WTC11 (cell line): ENCODE results near the gene KEAP1. TPM values are rescaled to one million over a fixed set of nuclear protein-coding genes. Genes with fewer than 3 reads are reported as not detected.

ENCODE experiments used
- ATAC-seq: fragments of 200-7000 bp; cut with Tn5 transposase; 2 replicates; pipeline ENCODE4 v1.10.0; 2021; ENCODE audit warnings: mild to moderate bottlenecking, moderate library complexity
- CTCF ChIA-PET: fragments of 300-600 bp; sonication (Branson Sonifier 250); formaldehyde crosslinking; loops from one replicate; lab custom pipeline; 2021; ENCODE audit warnings: antibody characterized with exemption; lab: Charles Lee
- POLR2A ChIA-PET: fragments of 350-600 bp; sonication (Branson Sonifier 250); formaldehyde crosslinking; loops from one replicate; lab custom pipeline; 2021; ENCODE audit warnings: antibody characterized with exemption; lab: Charles Lee
- DNase-seq: peaks from one replicate; pipeline ENCODE4 v3.0.0; 2021; ENCODE audit warnings: low spot score
- H3K27ac Mint-ChIP-seq: 2 replicates; pipeline ENCODE4 v1.8.0; 2021; ENCODE audit warnings: mixed read lengths
- H3K27me3 Mint-ChIP-seq: 2 replicates; pipeline ENCODE4 v1.8.0; 2021; ENCODE audit warnings: low read depth, mild to moderate bottlenecking, moderate library complexity, mixed read lengths
- H3K36me3 Mint-ChIP-seq: 2 replicates; pipeline ENCODE4 v1.8.0; 2021; ENCODE audit warnings: mixed read lengths
- H3K4me1 Mint-ChIP-seq: 2 replicates; pipeline ENCODE4 v1.8.0; 2022; ENCODE audit warnings: mixed read lengths
- H3K4me3 Mint-ChIP-seq: 2 replicates; pipeline ENCODE4 v1.8.0; 2021; ENCODE audit warnings: mild to moderate bottlenecking, moderate library complexity, mixed read lengths
- H3K9me3 Mint-ChIP-seq: 2 replicates; pipeline ENCODE4 v1.8.0; 2021; ENCODE audit warnings: mixed read lengths
- E2F5 ChIP-seq: sonication (generic); formaldehyde crosslinking; IDR thresholded peaks from 2 replicates; pipeline ENCODE4 v1.8.1; 2022; ENCODE audit warnings: mild to moderate bottlenecking, moderate library complexity, missing genetic modification reagents
- ELF4 ChIP-seq: sonication (generic); formaldehyde crosslinking; IDR thresholded peaks from 2 replicates; pipeline ENCODE4 v1.8.1; 2022; ENCODE audit warnings: low read depth, mild to moderate bottlenecking, moderate library complexity, missing genetic modification reagents
- EMX1 ChIP-seq: fragments of 250-450 bp; sonication (Bioruptor Pico); IDR thresholded peaks from 2 replicates; pipeline ENCODE4 v1.8.0; 2021; ENCODE audit warnings: mild to moderate bottlenecking
- ETV6 ChIP-seq: sonication (generic); formaldehyde crosslinking; IDR thresholded peaks from 2 replicates; pipeline ENCODE4 v1.8.1; 2022; ENCODE audit warnings: mild to moderate bottlenecking, missing genetic modification reagents
- FOXJ3 ChIP-seq: sonication (generic); formaldehyde crosslinking; IDR thresholded peaks from 2 replicates; pipeline ENCODE4 v1.9.0; 2021; ENCODE audit warnings: missing genetic modification reagents, mild to moderate bottlenecking, borderline replicate concordance
- FOXK1 ChIP-seq: sonication (generic); formaldehyde crosslinking; IDR thresholded peaks from 2 replicates; pipeline ENCODE4 v1.8.0; 2022; ENCODE audit warnings: mild to moderate bottlenecking, moderate library complexity, missing genetic modification reagents
- FOXP1 ChIP-seq: sonication (generic); formaldehyde crosslinking; IDR thresholded peaks from 2 replicates; pipeline ENCODE4 v1.8.0; 2022; ENCODE audit warnings: missing genetic modification reagents, mild to moderate bottlenecking, moderate library complexity, borderline replicate concordance
- GRHL2 ChIP-seq: fragments of 250-450 bp; sonication (Bioruptor Pico); IDR thresholded peaks from 2 replicates; pipeline ENCODE4 v1.8.0; 2022; ENCODE audit warnings: mild to moderate bottlenecking, moderate library complexity; ENCODE audit not compliant: insufficient replicate concordance, severe bottlenecking
- GTF2I ChIP-seq: fragments of 250-450 bp; sonication (Bioruptor Pico); conservative IDR thresholded peaks from 2 replicates; pipeline ENCODE4 v1.4.0; 2021; ENCODE audit warnings: mild to moderate bottlenecking
- HMGXB4 ChIP-seq: sonication (generic); formaldehyde crosslinking; IDR thresholded peaks from 2 replicates; pipeline ENCODE4 v1.8.1; 2023; ENCODE audit warnings: mild to moderate bottlenecking, moderate library complexity, missing genetic modification reagents
- KAT7 ChIP-seq: sonication (generic); formaldehyde crosslinking; IDR thresholded peaks from 2 replicates; pipeline ENCODE4 v1.8.1; 2023; ENCODE audit warnings: missing genetic modification reagents, mild to moderate bottlenecking, borderline replicate concordance
- PREB ChIP-seq: sonication (generic); formaldehyde crosslinking; IDR thresholded peaks from 2 replicates; pipeline ENCODE4 v1.8.1; 2022; ENCODE audit warnings: mild to moderate bottlenecking, missing genetic modification reagents, moderate library complexity, borderline replicate concordance
- PRRX2 ChIP-seq: fragments of 250-450 bp; sonication (Bioruptor Pico); IDR thresholded peaks from 2 replicates; pipeline ENCODE4 v1.8.0; 2021; ENCODE audit warnings: mild to moderate bottlenecking
- SOX15 ChIP-seq: fragments of 250-450 bp; sonication (Bioruptor Pico); IDR thresholded peaks from 2 replicates; pipeline ENCODE4 v1.9.0; 2021; ENCODE audit warnings: mild to moderate bottlenecking
- SP1 ChIP-seq: sonication (generic); formaldehyde crosslinking; conservative IDR thresholded peaks from 2 replicates; pipeline ENCODE4 v1.8.1; 2022; ENCODE audit warnings: missing genetic modification reagents
- TEAD4 ChIP-seq: sonication (generic); formaldehyde crosslinking; IDR thresholded peaks from 2 replicates; pipeline ENCODE4 v1.8.0; 2022; ENCODE audit warnings: mild to moderate bottlenecking, missing genetic modification reagents
- ZNF121 ChIP-seq: sonication (generic); formaldehyde crosslinking; IDR thresholded peaks from 2 replicates; pipeline ENCODE4 v1.8.0; 2023; ENCODE audit warnings: missing genetic modification reagents
- ZNF138 ChIP-seq: sonication (generic); formaldehyde crosslinking; conservative IDR thresholded peaks from 2 replicates; pipeline ENCODE4 v1.8.1; 2022; ENCODE audit warnings: mild to moderate bottlenecking, moderate library complexity, missing genetic modification reagents
- total RNA-seq: library from RNA; stranded (reverse); gene quantifications from 3 replicates; pipeline ENCODE4 v1.2.3, GENCODE V29; 2021
- TF ChIP-seq, protein P1 (sequence below): sonication (generic); formaldehyde crosslinking; IDR thresholded peaks from 2 replicates; pipeline ENCODE4 v1.8.1; 2022; ENCODE audit warnings: low read depth, mild to moderate bottlenecking, moderate library complexity, missing genetic modification reagents, borderline replicate concordance
- TF ChIP-seq, protein P2 (sequence below): sonication (generic); formaldehyde crosslinking; IDR thresholded peaks from 2 replicates; pipeline ENCODE4 v1.8.1; 2023; ENCODE audit warnings: mild to moderate bottlenecking, missing genetic modification reagents, borderline replicate concordance
- TF ChIP-seq, protein P3 (sequence below): fragments of 200-600 bp; IDR thresholded peaks from 2 replicates; pipeline ENCODE4 v1.8.0; 2022; ENCODE audit warnings: antibody characterized with exemption

Gene KEAP1
- total RNA-seq, 1 experiment from 2014 or later = 68.7 TPM

DNA sequence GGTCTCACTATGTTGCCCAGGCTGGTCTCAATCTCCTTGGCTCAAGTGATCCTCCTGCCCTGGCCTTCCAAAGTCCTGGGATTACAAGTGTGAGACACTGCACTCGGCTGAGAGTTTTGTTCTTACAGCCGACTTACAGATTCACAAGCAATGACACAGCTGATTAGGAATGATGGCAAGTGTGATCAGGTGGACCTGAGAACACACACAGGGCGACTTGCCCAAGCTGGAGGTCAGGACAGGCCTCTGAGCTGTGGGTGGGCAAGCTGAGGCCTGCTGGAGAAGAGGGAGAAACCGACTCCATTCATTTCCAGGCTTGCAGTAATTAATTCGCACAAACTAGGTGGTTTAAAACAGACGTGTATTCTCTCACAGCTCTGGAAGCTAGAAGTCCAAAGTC is 32.5 kb upstream of the KEAP1 start:
- peaks cover 17% of the 10 kb centered on the region for H3K27me3 Mint-ChIP-seq
- H3K4me3 Mint-ChIP-seq = no peak overlapping the region
- H3K9me3 Mint-ChIP-seq = peaks cover 7% of the 10 kb centered on the region
- no peak for ATAC-seq
- no peaks in the 10 kb centered on the region for H3K36me3 Mint-ChIP-seq
- H3K4me1 Mint-ChIP-seq = no peaks in the 10 kb centered on the region
- H3K27ac Mint-ChIP-seq = no peak overlapping the region; the same call in 1 of the 2 replicates
- DNase-seq = no peak
- TF ChIP-seq SOX15 (CRISPR knock-in tag) = no peak
- no peak for TF ChIP-seq ZNF121 (CRISPR knock-in tag)
- no peak for TF ChIP-seq PREB (CRISPR knock-in tag)
- no peak for TF ChIP-seq ETV6
- TF ChIP-seq, protein P1, sequence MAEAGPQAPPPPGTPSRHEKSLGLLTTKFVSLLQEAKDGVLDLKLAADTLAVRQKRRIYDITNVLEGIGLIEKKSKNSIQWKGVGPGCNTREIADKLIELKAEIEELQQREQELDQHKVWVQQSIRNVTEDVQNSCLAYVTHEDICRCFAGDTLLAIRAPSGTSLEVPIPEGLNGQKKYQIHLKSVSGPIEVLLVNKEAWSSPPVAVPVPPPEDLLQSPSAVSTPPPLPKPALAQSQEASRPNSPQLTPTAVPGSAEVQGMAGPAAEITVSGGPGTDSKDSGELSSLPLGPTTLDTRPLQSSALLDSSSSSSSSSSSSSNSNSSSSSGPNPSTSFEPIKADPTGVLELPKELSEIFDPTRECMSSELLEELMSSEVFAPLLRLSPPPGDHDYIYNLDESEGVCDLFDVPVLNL (CRISPR knock-in tag) = no peak
- TF ChIP-seq KAT7 = no peak
- TF ChIP-seq FOXK1 (CRISPR knock-in tag) = no peak
- TF ChIP-seq PRRX2 (CRISPR knock-in tag) = no peak
- no peak for TF ChIP-seq TEAD4 (CRISPR knock-in tag)
- no peak for TF ChIP-seq E2F5 (CRISPR knock-in tag)
- no peak for TF ChIP-seq EMX1 (CRISPR knock-in tag)
- TF ChIP-seq FOXJ3 (CRISPR knock-in tag) = no peak
- TF ChIP-seq GRHL2 (CRISPR knock-in tag) = no peak
- no peak for TF ChIP-seq SP1 (CRISPR knock-in tag)
- no peak for TF ChIP-seq ZNF138 (CRISPR knock-in tag)
- no peak for TF ChIP-seq GTF2I
- no peak for TF ChIP-seq ELF4 (CRISPR knock-in tag)
- no peak for TF ChIP-seq FOXP1 (CRISPR knock-in tag)
- ChIA-PET POLR2A (no interaction called here), CTCF (interaction anchor here (0.6 to 1.9 kb wide), 9 partner anchors 18 to 182 kb away, joined by 3 to 8 read pairs (median 4); partner anchors contain the start of genes CDC37, DNM2 and S1PR5)

DNA sequence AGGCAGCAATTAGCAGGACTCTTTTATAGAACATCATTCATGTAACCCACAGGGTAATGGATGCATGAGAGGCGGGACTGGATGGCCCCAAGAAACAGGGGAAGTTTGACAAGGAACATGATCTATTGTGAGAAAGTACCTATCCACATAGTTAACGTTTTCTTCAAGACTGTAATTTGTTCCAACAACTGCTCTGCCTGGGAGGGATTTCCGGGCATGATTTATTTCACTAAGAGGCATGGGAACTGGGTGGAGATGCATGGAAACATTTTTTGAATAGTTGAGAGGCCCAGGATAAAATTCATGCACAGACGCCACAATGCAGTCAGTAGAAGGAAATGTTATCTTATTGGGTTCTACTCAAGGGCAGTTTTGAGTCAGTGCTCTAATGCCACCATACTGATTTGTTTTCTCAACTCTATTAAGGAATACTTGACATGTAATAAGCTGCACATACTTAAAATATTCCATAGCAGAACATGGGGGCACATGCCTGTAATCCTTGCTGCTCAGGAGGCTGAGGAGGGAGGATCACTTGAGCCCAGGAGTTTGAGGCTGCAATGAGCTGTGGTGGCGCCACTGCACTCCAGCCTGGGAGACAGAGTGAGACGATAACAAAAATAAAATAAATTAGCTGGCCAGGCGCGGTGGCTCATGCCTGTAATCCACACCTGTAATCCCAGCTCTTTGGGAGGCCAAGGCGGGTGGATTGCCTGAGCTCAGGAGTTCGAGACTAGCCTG is 30.7 kb upstream of the KEAP1 start:
- Mint-ChIP-seq H3K27ac (no peak overlapping the region), H3K4me3 (no peak overlapping the region), H3K4me1 (no peaks in the 10 kb centered on the region), H3K36me3 (no peaks in the 10 kb centered on the region), H3K27me3 (peaks cover 13% of the 10 kb centered on the region), H3K9me3 (peaks cover 7% of the 10 kb centered on the region)
- CTCF ChIA-PET = interaction anchor here (0.6 to 1.1 kb wide), 5 partner anchors 15 to 50 kb away, joined by 3 to 5 read pairs (median 3); no protein-coding TSS in a partner anchor
- ATAC-seq = no peak
- no peak for DNase-seq
- POLR2A ChIA-PET = no interaction called here
- TF ChIP-seq E2F5 (CRISPR knock-in tag) = no peak
- no peak for TF ChIP-seq ETV6
- TF ChIP-seq, protein P2, sequence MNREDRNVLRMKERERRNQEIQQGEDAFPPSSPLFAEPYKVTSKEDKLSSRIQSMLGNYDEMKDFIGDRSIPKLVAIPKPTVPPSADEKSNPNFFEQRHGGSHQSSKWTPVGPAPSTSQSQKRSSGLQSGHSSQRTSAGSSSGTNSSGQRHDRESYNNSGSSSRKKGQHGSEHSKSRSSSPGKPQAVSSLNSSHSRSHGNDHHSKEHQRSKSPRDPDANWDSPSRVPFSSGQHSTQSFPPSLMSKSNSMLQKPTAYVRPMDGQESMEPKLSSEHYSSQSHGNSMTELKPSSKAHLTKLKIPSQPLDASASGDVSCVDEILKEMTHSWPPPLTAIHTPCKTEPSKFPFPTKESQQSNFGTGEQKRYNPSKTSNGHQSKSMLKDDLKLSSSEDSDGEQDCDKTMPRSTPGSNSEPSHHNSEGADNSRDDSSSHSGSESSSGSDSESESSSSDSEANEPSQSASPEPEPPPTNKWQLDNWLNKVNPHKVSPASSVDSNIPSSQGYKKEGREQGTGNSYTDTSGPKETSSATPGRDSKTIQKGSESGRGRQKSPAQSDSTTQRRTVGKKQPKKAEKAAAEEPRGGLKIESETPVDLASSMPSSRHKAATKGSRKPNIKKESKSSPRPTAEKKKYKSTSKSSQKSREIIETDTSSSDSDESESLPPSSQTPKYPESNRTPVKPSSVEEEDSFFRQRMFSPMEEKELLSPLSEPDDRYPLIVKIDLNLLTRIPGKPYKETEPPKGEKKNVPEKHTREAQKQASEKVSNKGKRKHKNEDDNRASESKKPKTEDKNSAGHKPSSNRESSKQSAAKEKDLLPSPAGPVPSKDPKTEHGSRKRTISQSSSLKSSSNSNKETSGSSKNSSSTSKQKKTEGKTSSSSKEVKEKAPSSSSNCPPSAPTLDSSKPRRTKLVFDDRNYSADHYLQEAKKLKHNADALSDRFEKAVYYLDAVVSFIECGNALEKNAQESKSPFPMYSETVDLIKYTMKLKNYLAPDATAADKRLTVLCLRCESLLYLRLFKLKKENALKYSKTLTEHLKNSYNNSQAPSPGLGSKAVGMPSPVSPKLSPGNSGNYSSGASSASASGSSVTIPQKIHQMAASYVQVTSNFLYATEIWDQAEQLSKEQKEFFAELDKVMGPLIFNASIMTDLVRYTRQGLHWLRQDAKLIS = no peak
- no peak for TF ChIP-seq HMGXB4 (CRISPR knock-in tag)
- TF ChIP-seq, protein P3, sequence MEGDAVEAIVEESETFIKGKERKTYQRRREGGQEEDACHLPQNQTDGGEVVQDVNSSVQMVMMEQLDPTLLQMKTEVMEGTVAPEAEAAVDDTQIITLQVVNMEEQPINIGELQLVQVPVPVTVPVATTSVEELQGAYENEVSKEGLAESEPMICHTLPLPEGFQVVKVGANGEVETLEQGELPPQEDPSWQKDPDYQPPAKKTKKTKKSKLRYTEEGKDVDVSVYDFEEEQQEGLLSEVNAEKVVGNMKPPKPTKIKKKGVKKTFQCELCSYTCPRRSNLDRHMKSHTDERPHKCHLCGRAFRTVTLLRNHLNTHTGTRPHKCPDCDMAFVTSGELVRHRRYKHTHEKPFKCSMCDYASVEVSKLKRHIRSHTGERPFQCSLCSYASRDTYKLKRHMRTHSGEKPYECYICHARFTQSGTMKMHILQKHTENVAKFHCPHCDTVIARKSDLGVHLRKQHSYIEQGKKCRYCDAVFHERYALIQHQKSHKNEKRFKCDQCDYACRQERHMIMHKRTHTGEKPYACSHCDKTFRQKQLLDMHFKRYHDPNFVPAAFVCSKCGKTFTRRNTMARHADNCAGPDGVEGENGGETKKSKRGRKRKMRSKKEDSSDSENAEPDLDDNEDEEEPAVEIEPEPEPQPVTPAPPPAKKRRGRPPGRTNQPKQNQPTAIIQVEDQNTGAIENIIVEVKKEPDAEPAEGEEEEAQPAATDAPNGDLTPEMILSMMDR = no peak
